ENCODE measurements around the gene IFT43. TPM values are rescaled to one million over a fixed set of nuclear protein-coding genes. Genes with fewer than 3 reads are reported as not detected.
A peak's percentile ranks its signal among the peaks of the same experiment; 100 is the strongest.

IFT43 gene
- total RNA-seq, 1 experiment from 2014 or later = 18.6 TPM

DNA sequence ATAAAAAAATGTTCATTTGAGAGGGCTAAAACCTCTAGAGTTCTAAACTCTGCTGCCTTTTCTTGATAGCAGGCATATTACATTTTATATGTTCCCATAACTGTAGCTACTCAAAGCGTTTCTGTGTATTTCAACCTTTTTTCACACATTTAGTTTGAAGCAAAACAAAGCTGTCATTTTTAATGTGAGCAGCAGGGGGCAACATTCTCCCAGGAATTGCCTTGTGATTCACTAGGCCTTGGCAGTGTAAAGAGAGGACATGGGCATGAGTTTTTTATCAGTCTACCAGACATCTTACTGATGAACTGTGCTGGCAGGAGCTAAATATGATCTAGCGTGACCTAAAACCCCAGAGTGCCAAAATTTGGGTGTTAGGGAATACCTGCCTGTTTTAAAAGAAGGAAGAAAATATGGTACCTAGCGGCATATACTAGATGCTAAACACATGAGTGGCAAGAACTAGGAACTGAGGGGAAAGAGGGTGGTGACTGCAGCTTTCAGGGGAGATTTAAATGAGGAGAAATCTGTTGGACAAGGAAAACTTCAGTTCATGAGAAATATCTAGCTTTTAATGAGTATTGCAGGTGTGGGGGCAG is 65.3 kb downstream of the IFT43 start:
- TF ChIP-seq, protein P1, sequence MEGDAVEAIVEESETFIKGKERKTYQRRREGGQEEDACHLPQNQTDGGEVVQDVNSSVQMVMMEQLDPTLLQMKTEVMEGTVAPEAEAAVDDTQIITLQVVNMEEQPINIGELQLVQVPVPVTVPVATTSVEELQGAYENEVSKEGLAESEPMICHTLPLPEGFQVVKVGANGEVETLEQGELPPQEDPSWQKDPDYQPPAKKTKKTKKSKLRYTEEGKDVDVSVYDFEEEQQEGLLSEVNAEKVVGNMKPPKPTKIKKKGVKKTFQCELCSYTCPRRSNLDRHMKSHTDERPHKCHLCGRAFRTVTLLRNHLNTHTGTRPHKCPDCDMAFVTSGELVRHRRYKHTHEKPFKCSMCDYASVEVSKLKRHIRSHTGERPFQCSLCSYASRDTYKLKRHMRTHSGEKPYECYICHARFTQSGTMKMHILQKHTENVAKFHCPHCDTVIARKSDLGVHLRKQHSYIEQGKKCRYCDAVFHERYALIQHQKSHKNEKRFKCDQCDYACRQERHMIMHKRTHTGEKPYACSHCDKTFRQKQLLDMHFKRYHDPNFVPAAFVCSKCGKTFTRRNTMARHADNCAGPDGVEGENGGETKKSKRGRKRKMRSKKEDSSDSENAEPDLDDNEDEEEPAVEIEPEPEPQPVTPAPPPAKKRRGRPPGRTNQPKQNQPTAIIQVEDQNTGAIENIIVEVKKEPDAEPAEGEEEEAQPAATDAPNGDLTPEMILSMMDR (conservative IDR thresholded peaks at IDR 0.05) = peak; percentile 88
- Mint-ChIP-seq H3K27me3 (ENCODE audit: low read depth) (no peaks in the 10 kb centered on the region), H3K27ac (no peak overlapping the region), H3K9me3 (peaks cover 0 to under 1% of the 10 kb centered on the region in 2 experiments; a peak in 1 of 5 replicates), H3K4me1 (peaks cover 2 to 5% of the 10 kb centered on the region in 2 experiments; a peak in 2 of 4 replicates), H3K4me3 (no peak overlapping the region), H3K36me3 (ENCODE audit: insufficient read depth in 1 of 3, low read depth in 3 of 3) (peaks cover under 1 to 5% (median 4%) of the 10 kb centered on the region in 3 experiments; a peak in 4 of 7 replicates)
- Histone ChIP-seq H4K5ac (ENCODE audit: insufficient read length, low read depth, low read length) (no peak overlapping the region), H3K9me3 (ENCODE audit: control insufficient read depth, low read depth, low read length) (no peaks in the 10 kb centered on the region), H3K4me2 (ENCODE audit: insufficient read depth, insufficient read length, low read length) (no peak overlapping the region), H2BK120ac (ENCODE audit: low read depth, low read length, poor library complexity, severe bottlenecking) (no peak overlapping the region), H3K23me2 (ENCODE audit: insufficient read length, low read depth, low read length, poor library complexity, severe bottlenecking) (no peaks in the 10 kb centered on the region), H2BK20ac (ENCODE audit: low read depth, low read length, poor library complexity, severe bottlenecking) (no peak overlapping the region), H3T11ph (ENCODE audit: low read length) (no peak overlapping the region), H3K4ac (ENCODE audit: low read depth, low read length) (no peak overlapping the region), H2AK5ac (ENCODE audit: insufficient read length, low read length) (no peak overlapping the region), H3K23ac (ENCODE audit: insufficient read length, low read depth, low read length) (no peak overlapping the region), H2AFZ (ENCODE audit: low read length) (no peak overlapping the region), H3K27ac (ENCODE audit: insufficient read length, low read depth, low read length) (no peak overlapping the region), H3K4me1 (ENCODE audit: insufficient read depth, low read length) (peaks cover 6% of the 10 kb centered on the region; the same call in 1 of the 2 replicates), H4K91ac (ENCODE audit: insufficient read length, low read depth, low read length) (no peak overlapping the region), H2BK15ac (ENCODE audit: low read depth, low read length) (no peak overlapping the region), H4K20me1 (ENCODE audit: control insufficient read depth, insufficient read depth, insufficient read length) (no peaks in the 10 kb centered on the region), H3K9ac (ENCODE audit: extremely low read depth, insufficient read length, low read length) (no peak overlapping the region), H3K56ac (ENCODE audit: insufficient read length, low read depth, low read length) (no peak overlapping the region), H3K18ac (ENCODE audit: insufficient read length, low read depth, low read length) (no peak overlapping the region), H3K79me2 (ENCODE audit: insufficient read depth, low read length) (no peaks in the 10 kb centered on the region), H4K8ac (replicated peaks; ENCODE audit: insufficient read length, low read depth, low read length) (no peak overlapping the region), H2BK12ac (ENCODE audit: insufficient read length, low read depth, low read length) (no peak overlapping the region), H3K27me3 (ENCODE audit: insufficient read depth, low read length) (no peaks in the 10 kb centered on the region), H3K14ac (ENCODE audit: insufficient read depth, low read length) (no peak overlapping the region), H3K79me1 (ENCODE audit: insufficient read depth, low read depth, low read length, poor library complexity, severe bottlenecking) (no peaks in the 10 kb centered on the region), H2BK5ac (ENCODE audit: insufficient read length, low read length) (no peak overlapping the region)
- no CpG with 5 or more reads among the region's 3 CpGs for WGBS (ENCODE audit: extremely low coverage, insufficient read length, low lambda C conversion rate)
- no peak for DNase-seq
